ENCODE measurements around the gene STC2.
"Not testable (repeated sequence)": the region's sequence is repeated elsewhere in the genome, so short reads cannot be mapped to it uniquely, and the experiment has no call there.

Gene STC2, protein sequence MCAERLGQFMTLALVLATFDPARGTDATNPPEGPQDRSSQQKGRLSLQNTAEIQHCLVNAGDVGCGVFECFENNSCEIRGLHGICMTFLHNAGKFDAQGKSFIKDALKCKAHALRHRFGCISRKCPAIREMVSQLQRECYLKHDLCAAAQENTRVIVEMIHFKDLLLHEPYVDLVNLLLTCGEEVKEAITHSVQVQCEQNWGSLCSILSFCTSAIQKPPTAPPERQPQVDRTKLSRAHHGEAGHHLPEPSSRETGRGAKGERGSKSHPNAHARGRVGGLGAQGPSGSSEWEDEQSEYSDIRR

DNA sequence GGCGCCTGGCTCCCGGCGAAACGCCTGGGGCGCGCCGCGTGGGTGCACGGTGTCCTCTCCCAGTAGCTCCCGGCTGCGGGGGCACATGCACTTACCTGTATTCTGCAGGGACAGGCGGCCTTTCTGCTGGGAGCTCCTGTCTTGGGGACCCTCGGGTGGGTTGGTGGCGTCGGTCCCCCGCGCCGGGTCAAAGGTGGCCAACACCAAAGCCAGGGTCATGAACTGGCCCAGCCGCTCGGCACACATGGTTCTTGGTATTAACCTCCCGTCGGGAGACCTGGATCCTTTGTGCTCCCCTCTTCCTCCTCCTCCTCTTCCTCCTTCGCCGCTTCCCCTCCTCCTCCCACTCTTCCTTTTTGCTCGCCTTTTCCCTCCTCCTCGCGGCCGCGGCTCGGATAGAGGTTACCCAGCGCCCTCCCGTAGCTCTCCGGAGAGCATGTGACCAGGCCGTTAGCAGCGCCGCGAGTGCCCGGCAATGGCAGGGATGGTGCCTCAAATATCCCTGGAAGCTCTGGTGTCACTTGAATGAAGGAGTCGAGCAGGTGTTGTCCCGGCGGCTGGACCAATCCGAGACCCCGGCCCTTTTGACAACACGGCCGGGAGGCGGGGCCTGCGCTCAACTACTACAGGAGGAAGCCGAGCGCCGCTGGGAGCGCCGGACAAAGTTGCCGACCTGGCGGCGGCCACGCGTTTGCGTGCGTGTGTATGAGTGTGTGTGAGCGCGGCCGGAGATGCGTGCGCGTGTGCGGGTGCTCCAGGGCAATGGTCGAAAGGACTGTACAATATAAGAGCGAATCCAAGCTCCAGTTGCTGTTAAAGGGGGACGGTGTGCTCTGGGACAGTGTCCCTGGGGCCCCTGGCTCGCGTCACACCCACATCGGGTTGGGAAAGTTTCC is at the start of gene STC2:
STC2 (minus strand) TSS at position 467 of the 896 bp plus-strand sequence; CDS start at position 246, 221 bp downstream.
- DNase-seq, result peak in 6 of 10 donors; percentile 20 to 91 (median 40)
- intact Hi-C loops (cut with DNase I), result no loop called here

DNA sequence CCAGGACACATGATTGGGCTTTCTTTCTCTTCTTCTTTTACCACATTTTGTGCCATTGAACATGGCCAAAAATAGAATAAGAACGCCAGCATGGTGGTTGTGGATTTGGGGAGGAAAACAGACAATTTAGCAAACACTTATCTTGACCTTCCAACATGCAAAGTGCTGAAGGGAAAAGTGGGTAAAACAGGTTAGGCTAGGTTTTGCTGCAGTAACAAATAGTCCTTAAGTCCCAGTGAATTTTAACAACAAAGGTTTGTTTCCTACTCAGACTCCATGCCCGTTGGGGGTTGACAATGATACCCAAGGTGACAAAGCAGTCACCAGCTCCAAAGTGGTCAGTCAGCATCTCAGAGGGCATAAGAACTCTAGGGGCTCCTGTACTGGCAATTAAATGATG is 43.2 kb upstream of the STC2 start:
- intact Hi-C loops (cut with DNase I), result no loop called here
- no peak for DNase-seq

DNA sequence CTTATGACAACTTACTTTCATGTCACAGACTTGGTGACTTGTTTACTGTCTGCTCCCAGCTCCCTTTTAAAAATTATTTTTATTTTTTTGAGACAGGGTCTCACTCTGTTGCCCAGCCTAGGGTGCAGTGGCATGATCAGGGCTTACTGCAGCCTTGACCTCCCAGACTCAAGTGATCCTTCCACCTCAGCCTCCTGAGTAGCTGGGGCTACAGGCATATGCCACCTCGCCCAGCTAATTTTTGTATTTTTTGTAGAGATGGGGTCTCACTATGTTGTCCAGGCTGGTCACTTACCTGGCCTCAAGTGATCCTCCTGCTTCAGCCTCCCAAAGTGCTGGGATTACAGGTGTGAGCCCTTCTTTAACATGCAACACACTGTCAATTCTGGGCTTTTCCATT is 35.2 kb upstream of the STC2 start:
- intact Hi-C loops (cut with DNase I); DNase-seq: not testable (repeated sequence)

DNA sequence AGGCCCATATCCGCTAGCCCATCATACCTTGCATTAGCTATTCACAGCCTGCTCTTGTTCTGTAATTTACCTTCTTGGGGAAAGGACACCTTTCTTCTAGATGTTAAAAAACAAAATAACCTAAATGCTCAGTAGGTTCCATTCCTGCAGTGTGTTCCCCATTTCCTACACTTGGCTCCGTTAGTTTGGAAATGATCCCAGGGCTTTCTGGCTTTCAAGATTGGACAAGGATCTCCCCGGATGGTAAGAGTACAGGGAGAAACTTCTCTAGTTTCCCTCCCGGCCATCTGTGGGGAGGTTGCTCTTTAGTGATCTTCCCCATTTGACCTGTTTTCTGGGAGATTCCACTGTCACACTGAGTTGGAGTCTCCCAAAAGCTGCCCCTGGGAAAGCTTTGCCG is 27.3 kb upstream of the STC2 start:
- no peak for DNase-seq
- intact Hi-C loops (cut with DNase I), result no loop called here

DNA sequence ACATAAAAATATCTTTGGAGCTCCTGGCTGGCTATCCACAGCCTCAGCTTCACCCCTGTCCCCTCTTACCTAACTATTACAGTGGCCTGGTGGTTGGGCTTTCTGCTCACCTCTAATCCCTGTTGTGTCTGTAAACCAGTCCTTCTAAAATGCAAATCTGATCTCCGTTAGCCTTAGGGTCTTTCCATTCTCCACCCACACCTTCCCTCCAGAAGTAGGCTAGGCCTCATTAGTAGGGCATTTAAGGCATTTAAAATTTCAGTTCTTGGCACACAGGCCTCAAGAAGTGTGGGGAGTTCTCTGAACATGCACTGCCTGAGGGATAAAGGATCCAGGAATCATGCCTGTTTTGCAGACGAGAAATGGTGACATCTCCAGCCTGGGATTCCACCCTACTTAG is 26.4 kb upstream of the STC2 start:
- DNase-seq, result no peak
- intact Hi-C loops (cut with DNase I), result no loop called here

DNA sequence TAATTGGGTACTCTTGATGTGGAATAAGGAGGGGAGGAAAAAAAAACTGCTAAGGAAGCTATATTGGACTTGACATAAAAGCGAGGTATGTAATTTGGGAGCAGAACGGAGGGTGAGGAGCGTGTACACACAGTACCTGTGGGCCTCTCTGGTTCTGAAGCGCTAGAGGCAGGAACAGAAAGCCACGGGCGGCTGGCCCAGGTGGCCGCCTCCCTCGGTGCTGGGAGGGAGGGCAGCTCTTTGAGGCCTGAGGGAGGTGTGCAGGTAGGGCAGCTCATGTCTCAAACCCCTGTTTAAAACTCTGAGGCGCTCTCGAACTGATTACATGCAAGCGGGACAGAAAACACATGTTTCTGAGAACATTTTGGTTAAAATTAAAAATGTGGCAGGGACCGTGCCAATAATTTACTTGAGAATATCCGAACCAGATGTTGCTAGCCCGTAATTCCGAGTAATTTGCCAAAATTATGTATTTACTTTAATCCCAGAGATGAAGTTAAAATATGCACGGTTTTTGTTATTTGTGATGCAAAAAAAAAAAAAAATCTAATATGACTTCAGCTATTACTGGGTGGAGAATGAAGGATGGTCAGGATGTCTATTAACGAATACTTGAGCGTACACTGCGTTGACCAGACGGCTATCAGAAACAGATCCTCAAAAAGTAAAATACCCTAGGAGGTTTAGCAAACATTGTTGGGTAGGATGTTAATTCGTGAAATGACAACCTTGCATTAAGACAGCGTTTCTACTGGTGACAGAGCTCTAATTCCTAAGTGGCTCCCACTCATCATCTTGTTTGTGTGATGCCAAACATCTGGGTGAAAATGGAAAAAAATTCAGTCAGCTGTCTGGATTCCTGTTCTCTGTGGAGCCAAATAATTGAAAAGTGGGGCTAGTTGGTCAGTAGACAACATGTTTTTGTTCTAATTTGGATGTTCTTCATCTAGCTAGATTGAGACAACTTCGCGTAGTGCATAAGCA is 24.4 kb upstream of the STC2 start:
- DNase-seq, result peak in 1 of 10 donors; percentile 26
- intact Hi-C loops (cut with DNase I), result no loop called here

DNA sequence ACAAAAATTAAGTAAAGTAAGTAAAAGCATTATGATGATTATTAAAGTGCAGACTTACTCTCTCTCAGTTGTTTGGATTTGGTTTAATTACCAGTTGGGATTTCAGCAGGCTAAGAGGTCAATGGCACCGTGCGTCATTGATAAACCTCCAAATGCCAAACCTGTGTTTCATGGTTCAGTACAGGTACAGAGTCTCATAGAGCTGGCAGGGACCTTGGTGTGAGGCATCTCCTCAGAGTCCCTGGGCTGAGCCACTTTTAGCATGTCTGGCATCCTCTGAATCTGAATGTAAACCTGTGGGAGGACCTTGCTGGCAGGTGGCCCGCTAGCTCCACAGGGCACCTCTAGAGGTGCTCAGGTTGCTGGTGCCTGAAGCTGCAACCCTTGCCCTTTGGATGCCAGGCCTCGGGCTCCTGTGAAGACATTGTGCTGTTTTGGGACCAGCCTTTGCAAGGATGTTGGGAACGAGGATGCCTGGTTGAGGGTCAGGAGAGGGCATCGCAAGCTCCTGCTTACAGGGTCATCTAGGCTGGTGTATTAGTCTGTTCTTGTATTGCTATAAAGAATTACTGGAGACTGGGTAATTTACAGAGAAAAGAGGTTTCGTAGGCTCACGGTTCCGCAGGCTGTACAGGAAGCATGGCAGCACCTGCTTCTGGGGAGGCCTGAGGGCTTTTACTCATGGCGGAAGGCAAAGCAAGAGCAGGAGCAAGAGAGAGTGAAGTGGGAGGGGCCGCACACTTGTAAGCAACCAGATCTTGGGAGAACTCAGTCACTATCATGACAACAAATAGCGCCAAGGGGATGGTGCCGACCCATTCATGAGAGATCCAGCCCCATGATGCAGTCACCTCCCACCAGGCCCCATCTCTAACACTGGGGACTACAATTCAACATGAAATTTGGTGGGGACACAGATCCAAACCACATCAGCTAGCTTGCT is 14.9 kb upstream of the STC2 start:
- intact Hi-C loops (cut with DNase I), result no loop called here
- no peak for DNase-seq

DNA sequence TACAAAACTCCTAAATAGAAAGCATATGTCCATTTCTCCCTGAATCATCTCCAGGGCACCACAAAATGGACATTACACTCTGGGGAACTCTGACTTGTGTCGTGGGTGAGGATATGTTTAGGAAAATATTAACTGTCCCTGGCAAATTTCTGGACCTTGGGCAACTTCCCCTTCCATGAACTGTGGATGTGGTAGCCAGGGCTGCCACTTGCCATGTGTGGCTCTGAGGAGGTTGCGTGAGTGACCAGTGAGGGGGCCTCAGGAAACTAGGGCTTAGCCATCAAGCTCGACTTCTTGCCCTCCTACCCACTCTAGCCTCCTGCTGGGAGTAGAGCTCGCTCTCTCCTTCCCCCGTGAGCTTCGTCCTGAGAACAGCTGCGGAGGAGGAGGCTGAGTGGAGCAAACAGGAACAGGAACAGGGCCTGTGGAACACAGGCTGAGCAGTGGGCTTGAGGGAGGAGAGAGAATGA is 13.8 kb upstream of the STC2 start:
- DNase-seq, result no peak
- intact Hi-C loops (cut with DNase I), result no loop called here

DNA sequence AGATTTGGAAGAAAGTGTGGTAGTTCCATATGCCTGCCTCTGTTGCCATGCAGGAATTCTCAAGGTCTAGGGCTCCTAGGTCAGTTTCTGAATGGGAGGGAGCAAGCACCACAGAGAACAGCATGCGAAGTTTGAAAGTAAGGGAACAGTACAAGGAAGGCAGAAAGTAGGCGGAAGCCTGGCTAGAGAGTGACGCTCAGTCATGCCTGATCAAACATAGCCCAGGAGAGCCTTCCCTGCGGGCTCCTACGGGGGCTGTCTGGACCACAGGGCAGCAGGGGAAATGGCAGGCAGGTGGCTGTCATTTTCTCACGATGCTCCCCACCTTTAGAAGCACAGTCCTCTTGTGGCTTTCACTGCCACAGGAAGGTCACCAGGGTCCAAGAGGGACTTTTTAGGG is 12.8 kb upstream of the STC2 start:
- DNase-seq, result no peak
- intact Hi-C loops (cut with DNase I), result no loop called here

DNA sequence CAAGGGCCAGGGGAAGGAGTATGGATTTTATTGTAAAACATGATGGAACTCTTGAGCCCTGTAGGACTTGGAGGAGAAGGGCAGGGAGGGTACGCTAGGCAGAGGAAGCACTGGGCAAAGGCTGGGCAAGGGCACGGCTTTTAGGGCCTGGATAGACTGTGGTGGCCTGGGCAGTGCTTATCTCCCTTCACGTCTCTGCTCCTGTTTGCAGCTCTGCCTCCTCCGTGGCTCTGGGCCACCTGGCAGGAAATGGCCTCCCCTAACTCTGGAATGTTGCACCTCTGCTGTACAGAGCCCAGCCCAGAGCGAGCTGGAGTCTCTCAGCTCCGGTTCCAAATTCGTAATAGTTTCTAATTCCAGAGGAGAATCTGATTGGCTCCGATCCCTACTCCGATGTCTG is 12.2 kb upstream of the STC2 start:
- intact Hi-C loops (cut with DNase I), result no loop called here
- DNase-seq, result no peak

DNA sequence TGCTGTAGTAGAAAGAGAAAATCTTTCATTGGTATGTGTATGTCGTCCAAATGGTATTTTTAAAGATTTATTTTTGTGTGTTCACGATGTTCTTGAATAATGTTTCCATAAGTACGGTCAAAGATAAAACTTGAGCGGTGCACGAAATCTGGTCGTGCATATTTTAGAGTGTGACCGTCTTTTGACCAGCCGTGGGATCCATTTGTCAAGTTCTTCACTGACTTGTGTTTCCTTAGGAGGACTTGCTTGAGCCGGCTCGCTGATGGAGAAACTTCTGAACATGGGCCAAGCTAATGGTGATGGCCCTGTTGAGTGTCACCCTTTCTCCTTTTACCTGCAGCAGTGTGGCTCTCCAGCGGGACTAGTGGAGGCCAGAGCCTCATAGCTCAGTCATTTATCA is 11.1 kb upstream of the STC2 start:
- DNase-seq, result no peak
- intact Hi-C loops (cut with DNase I), result loop anchor here (10.0 kb wide), 1 partner anchor 156 kb away; no protein-coding TSS in a partner anchor

DNA sequence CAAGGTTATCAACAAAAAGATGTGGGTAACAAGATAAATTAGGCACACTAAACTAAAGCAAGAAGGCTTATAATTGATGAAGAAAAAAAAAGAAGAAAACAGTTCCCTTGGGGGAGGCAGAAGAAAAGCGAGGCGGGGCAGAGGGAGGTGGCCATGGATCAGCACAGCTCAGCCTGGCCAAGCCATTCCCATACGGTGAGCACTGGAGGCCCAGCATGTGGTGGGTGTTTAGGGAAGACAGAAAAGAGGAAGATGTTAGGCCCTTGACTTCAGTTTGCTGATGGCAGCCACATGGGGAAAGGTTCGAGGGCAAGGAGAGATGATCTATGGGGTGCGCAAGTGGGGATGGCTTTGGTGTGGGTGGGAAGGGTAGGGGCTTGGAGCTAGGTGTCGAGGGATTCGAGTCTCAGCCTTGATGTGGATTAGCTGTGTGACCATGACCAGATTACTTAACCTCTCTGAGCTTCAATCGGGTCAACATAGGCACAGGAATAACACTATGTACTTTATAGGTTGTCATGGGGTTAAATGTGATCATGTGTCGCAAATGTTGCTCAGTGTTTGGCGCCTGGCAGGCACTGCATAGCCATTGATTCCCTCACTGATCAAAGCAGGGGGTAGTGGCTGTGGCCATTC is 10.3 kb upstream of the STC2 start:
- intact Hi-C loops (cut with DNase I), result loop anchor here (10.0 kb wide), 1 partner anchor 156 kb away; no protein-coding TSS in a partner anchor
- peak in 1 of 10 donors; percentile 46 for DNase-seq

DNA sequence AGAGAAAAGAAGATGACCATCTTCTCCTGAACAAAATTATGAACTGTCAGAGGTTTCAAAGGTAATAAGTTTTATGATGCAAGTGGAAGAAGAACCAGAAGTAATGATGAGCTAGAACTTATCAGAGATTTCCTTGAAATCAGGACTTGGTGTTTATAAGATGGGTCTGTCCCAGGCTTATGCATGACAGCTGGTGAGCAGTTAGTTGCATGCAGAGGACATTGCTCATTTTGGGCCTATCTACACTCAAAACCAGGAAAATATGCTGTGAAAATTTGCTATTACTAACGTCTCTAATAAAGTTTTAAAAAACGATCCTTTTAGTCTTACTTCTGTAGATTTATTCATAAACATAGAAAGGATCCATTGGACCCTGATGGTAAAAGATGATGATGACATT is 6.6 kb upstream of the STC2 start:
- DNase-seq, result no peak
- intact Hi-C loops (cut with DNase I), result loop anchor here (10.0 kb wide), 1 partner anchor 160 kb away; no protein-coding TSS in a partner anchor

DNA sequence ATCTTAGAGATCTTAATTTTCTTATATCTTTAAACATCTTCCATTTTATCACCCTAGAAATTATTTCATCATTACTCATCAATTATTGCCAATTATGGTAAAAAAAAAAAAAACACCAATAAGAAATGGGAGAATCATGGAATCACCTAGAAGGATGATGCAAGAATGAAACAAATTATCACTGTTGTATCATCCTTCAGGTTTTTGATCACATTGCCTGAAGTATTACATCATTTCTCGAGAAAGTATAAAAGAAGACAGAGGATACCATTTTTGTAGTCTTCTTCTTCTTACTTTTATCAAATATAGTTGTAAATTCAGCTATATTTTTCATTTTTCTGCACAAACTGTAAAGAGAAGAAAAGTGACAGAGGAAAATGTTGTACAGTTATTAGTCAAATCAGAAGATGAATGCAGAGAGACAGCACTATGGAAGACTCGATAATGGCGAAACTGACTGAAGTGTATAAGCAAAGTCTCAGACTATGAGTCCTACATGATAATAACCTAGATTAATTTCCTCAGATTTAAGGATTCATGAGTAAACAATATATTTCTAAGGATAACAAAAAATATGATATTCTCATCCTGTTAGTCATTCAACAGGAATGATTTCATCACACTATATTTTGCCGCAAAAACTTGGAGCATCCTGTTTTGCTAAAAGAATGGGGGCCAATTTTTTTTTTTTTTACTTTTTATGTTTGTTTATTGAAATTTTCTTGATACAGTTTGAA is 5.9 kb upstream of the STC2 start:
- intact Hi-C loops (cut with DNase I), result loop anchor here (10.0 kb wide), 1 partner anchor 161 kb away; no protein-coding TSS in a partner anchor
- no peak for DNase-seq

DNA sequence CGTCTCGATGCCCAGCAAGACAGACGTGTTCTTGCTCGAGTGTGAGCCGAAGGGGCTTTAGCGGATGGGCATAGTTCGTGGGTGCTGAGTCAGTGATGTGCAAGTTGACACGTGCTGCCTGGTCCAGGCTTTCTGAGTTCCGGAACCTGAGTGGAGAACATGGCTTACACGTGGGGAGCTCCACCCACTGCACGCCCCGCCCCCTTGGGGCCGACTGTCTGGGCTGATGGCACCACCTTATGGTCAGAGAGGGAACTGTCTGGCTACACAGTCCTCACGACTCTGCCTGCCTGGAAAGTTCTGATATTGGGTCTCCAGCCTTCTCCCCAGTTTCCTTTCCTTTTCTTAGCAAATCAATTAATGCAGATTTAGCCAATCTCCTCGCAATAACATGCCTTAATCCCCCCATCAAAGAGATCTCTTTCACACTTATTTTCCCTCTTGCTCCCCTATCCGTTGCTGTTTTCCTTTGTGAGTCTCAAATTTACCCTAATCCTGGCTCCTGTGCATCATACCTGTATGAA is 3.8 kb upstream of the STC2 start:
- peak; percentile 36 to 96 (median 76) for DNase-seq
- intact Hi-C loops (cut with DNase I), result loop anchor here (1.0 to 10.0 kb wide), 2 partner anchors 38 to 163 kb away; no protein-coding TSS in a partner anchor

DNA sequence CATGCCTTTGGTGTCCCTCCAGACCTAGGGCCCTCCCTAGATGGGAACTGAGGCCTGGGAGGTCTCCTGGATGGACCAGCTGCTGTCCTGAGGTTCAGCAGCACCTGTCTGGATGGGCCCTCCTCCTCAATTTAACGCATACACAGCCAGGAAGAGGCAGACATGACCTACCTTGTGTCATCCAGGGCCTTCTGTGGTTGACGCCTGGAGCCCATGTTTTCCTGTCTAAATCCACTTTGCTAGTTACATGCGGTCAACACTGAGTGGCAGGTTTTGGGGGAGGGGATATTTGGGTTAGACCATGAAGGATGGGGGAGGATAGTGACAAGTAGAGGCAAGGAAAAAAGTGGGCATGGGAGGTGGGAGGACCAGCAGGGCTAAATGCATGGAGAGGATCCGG is 3.1 kb upstream of the STC2 start:
- intact Hi-C loops (cut with DNase I), result loop anchor here (10.0 kb wide), 1 partner anchor 164 kb away; no protein-coding TSS in a partner anchor
- peak in 1 of 10 donors; percentile 29 for DNase-seq

Data from posterior cingulate gyrus (tissue), 11 donors.